GM21576 (cell line): ENCODE data around the gene FTCD.
"Not testable (repeated sequence)": the region's sequence is repeated elsewhere in the genome, so short reads cannot be mapped to it uniquely, and the experiment has no call there.

Experiments
- ATAC-seq: cut with Tn5 transposase; IDR thresholded peaks from one replicate; pipeline ENCODE4 v1.9.1; 2021; ENCODE audit warnings: mild to moderate bottlenecking, moderate library complexity; ENCODE audit not compliant: unreplicated experiment

FTCD gene

DNA sequence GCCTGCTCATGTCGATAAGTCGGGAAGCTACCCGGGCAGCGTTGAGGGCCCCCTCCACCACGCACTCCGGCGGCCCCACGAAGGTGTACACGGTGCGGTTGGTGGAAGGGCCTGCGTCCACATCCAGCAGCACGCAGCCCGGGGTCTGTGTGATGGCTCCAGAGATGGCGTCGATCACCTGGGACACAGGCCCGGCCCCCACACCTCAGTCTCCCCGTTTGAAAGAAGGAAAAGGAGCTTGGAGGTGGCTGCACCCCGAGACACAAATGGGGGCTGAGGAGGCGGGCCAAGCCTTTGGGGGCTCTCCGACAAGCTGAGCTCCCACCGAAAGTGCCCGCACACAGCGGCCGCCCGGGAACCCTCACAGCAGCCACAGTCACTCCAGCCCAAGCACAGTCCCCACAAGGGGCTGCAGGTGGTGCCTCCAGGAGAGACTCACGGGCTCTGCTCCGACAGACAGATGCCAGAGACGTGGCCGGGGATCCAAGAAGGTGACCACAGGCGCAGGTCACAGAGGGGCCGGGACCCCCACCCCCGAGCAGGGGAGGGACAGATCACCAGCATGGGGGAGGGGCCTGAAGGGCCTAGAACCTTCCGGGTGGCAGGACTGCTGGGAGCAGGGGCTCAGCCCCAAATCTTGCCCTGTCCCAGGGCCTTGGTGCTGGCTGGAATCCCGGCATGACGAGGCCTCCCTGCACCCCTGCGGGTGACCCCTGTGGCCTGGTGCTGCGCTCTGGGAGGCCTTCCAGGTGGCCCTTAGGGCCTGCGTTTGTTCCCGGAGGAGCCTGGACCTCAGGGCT is 1.0 kb downstream of the FTCD start:
- ATAC-seq = no peak

DNA sequence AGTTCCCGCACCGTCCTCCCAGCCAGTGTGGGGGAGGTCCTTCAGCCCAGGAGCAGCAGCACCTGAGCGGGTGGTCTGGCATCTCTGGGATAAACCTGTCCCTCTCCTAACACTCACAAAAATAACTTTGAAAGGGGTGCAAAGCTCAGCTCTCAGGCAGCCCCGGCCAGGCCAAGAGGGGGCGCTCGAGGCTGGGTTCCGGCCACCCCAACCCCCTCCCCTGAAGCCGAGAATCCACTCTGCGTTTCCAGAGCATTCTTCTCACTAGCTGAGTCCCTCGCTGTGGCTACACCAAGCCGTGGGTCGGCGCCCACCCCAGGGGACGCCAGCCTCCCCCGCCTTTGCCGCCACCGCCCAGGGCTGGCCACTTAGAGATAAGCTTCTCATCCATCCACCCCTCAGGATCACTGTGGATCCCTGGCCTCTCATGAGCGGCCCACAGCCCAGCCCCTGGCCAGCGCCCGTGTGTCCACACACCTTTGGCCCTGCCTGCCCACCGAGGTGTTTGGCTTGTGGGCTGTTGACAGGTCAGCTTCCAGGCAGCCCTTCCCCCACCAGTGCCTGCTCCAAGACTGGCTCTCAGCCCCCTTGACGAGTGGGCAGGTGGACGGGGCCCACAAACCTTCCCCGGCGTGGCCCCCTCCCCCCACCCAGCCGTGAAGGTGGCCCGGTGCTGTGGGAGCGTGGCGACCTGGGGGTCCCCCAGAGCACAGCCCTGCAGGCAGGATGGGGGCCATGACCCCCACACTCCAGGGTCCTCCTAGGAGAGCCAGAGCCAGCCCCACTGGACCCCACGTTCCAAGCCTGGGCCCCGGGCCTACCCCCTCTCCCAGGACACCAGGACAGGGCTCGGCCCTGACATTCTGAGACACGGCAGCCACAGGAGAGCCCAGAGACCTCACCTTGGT is 1.9 kb downstream of the FTCD start:
- no peak for ATAC-seq

DNA sequence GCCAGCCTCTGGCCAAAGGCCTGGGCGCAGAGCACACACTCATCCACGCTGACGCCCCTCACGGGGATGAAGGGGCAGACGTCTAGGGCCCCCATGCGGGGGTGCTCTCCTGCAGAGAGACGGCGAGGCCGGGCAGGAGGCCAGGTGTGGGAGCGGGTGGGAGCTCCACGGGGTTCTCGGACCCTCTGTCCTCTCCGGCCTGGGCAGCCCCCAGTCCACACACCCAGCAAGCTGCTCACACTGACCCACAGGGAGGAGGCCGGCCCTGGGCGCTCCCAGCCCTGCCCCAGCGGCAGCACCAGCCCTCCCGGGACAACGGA is 2.5 kb downstream of the FTCD start:
- no peak for ATAC-seq

DNA sequence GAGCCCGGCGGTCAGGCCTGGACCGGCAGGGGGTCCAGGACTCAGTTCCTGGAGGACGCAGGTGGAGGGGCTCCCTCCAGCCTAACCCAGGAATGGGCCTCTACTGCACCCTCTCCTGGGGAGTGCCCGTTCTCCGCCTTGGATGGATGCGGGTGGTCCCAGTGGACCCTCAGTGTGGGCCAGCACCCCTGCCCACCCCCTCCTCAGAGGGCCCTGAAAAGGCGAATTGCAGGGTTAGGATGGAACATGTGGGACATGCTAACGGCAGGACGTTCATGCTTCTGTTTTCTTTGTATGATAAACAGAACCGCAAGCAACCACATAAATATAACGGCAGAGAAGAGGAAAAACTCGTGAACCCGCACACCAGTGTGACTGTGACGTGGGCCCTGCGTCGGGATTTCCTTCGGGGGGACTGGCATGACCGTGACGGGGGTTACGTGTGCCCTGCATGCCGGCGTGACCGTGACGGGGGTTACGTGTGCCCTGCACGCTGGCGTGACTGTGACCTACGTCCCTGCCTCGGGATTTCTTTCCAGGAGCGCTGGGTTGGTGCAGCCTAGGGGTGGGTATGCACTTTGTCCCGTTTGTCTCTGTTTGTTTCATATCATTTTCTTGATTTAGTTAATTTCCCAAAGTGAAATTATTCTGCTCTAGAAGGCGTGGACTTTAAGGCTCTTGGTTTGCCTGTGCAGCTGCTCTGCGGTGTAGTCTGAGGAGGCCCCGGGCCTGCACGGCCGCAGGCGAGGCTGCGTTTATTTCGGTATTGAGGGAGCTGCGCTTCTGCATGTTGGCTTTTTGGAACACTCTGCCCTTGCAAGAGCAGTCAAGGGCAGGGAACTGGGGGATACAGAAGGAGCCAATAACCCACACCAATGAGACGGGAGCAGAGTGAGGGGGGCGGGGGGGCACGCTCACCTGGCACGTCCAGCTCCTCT is 3.1 kb downstream of the FTCD start:
- no peak for ATAC-seq

DNA sequence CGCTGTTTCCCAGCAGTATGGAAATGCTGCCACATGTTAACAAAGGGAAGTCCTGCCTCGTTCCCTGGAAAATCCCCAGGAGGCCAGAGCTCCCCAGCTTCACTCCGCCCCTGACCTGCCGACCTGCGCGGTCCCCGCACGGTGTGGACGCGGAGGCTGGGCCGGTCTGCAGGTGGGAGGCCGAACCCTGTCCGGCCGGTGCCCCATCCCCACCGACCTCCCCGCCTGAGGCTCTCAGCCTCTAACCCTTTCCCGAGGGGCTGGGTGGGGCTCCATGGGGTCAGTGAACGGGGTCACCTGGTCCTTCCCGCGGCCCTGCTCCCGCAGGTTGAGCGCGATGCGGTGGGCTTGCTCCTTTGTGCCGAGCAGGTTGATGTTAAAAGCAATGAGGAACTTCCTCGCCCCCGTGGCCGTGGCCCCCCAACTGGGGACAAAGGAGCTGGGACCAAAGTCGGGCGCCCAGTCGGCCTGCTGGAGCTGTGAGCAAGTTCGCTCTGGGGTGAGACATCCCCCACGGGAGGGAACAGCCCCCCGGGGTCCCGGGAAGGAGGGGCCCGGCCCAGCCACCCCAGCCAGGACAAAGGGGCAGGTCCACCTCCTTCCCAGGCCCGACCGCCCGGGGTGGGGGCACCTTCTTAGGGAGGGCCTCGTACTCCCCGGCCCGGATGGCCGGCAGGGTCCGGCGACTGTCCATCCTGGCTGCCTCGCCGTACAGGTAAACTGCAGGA is 4.0 kb downstream of the FTCD start:
- no peak for ATAC-seq

DNA sequence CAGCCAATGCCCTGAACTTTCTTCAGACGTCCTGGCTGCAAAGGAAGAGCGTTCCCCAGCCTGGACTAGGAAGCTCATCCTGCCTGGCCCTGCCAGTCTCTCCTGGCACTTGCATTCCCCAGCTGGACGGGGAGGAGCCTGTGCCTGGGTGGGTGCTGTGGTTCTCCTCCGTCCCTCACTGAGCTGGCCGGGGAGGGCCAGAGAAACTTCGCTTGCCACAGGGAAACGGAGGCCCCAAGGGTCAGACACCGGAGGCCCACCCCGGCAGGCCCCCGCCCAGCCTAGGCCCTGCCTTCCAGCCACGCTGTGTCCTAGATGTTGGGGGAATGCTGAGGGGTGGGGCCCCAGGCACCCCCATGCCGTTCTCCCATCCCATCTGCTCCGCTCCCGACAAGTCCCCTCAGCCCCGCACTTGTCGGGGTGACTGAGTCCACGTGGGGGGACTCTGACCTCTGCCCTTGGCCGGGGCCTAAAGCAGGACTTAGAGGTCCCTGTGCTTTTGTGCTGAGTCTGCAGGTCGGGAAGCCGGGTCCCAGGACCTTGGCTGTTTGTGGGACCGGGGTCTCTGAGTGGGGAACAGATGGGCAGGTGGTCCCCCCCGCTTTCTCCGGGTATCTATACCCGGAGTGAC is 4.8 kb downstream of the FTCD start:
- no peak for ATAC-seq

DNA sequence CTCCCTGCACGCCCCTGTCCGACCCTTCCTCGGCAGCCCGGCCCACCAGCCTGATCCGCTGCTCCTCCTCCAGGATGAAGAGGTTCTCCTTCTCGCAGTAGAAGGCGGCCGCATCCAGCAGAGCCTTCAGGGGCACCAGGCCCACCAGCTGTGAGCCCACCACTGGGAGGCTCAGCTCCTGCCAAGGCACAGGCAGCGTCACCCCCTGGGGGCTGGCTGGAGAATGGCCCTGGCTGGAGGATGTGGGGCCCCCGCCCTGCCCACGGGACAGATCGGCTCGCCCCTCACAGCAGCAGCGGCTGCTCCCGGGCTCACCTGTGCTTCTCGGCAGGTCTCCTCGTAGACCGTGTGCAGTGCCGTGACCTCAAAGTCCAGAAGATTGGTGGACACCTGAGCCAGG is 5.3 kb downstream of the FTCD start:
- ATAC-seq = no peak

DNA sequence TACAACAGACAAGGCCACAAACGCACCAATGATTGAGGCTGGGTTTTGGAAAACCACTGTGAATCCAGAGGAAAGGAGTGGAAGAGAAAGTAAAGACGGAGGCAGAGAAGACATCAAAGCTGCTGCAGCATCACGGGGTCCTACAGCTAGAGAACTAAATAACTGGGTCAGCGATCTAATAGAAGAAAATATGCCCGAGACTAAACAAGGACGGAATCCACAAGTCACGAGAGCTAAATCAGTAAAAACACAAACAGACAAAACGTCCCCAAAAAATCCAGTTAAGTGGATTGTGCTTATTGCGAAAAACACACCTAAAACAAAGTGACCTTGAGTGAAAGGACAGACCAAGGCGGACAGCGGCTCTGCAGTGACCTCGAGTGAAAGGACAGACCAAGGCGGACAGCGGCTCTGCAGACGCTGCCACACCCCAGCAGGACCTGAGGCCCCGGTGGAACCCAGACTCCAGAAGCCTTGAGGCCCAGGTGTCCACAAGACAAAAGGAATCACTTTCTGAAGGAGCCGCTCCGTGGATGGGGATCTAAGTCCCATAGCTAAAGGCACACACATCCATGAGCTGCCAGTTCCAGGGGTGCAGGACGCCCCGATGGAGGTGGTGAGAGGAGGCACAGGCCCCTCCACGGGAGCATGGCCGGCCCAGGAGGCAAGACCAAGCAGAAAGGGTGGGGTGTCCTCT is 6.0 kb downstream of the FTCD start:
- no peak for ATAC-seq

DNA sequence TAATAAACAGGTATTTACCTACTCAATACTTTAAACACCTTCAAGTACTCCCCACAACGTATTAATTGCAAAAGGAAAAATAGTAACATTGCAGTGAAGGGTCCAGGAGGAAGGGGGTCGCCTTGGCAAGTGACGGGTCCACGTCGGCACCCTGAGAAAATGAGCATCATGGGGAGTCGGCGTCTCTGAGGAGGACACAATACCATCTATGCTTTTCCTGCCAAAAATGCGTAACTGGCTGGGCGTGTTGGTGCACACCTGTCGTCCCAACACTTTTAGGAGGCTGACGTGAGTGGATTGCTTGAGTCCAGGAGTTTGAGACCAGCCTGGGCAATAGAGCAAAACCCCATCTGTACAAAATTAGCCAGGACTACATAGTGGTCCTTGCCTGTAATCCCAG is 7.3 kb downstream of the FTCD start:
- ATAC-seq = no peak

DNA sequence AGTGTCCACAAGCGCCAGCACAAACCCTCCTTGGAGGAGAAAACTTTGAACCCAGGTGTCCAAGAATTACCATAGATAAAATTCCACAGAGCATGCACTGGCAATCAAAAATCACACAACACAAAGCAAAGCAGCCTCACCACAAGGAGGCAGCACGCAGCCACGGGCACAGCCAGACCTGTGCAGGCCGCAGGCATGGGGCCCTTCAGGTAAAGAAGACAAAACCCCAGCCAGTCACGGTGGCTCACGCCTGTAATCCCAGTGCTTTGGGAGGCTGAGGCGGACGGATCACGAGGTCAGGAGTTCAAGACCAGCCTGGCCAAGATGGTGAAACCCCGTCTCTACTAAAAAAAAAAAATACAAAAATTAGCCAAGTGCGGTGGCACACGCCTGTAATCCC is 8.0 kb downstream of the FTCD start:
- ATAC-seq = not testable (repeated sequence)

DNA sequence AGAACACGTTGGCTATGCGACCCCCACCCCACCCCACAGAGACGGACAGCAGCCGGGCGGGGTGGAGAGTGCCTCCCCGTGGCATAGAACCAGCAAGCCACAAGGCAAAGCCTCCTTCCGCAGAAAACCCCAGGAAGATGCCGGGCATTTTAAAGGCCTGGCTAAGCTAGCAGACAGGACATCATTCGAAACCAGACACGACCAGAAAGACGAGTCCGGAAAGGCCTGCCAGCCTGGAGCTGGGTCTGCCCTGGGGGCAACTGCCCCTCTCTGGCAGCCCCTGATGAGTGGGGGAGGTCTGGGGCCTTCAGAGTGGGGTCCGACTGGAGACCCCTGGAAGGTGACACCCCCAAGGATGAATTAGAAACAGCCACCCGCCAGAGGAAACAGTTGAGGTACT is 8.5 kb downstream of the FTCD start:
- ATAC-seq = no peak

DNA sequence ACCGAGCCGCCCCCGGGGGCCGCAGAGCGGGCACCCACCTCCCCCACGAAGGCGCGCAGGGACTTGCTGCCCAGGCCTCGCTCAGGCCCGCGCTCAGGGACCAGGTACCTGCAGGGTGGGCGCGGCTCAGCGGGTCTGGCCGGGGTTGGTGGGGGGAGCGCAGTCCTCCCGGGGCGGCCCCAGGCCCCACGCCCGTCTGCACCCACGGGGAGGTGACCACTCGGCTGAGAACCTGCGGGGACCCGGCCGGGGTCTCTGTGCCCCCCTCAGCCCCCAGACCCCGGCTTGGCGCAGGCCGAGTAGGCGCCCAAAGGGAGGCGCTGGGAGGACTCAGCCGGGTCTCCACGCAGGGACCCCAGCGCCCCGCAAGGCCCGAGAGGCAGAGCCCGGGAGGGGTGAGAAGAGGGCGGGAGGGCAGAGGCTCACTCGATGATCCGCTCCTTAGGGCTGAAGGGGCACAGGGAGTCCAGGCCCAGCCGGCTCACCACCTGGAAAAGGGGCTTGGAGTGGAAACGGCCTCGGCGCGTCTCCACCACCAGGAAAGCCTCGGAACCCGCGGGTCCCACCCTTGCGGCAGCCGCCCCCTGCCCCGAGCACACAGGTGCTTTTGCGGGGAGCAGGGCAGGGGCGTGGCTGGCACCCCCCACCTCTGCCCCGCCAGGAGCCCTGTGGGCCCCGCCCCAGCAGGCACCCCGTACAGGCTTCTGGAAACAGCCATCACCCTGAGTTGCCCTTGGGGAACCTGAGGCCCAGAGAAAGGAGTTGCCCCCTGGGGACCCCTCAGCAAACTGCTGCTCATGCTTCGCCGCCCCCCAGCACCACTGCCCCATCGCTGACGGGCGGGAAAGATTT is 9.3 kb downstream of the FTCD start:
- ATAC-seq = no peak

DNA sequence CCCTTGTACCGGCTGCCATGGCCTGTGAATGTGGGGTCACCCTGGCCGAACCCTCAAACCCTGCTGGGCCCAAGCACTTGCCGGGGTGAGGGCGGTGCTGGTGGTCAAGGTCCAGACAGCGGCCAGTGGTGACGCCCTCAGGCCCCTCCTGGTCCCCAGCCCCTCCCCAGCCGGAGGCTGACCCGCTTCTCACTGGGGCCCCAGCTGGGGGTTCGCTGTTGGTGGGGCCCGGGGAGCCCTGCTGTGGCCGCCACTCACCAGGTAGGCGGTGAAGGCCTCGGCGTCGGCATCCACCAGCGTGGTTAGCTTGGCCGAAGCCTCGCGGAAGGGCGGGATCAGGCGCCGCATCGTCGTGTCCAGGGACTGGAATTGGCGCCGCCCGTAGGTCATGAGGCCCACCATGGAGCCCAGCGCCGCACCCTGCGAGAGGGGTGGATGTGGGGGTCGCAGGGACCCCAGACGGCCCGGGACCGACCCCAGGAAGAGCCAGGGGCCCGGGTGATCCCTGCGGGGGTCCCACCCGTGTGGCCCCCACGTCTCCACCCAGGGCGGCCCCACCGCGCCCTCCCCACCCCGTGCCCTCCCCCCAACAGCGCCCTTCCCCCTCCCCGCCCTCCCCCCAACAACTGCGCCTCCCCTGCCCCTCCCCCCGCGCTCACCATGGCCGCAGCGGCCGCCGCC is 10.1 kb downstream of the FTCD start:
- no peak for ATAC-seq

DNA sequence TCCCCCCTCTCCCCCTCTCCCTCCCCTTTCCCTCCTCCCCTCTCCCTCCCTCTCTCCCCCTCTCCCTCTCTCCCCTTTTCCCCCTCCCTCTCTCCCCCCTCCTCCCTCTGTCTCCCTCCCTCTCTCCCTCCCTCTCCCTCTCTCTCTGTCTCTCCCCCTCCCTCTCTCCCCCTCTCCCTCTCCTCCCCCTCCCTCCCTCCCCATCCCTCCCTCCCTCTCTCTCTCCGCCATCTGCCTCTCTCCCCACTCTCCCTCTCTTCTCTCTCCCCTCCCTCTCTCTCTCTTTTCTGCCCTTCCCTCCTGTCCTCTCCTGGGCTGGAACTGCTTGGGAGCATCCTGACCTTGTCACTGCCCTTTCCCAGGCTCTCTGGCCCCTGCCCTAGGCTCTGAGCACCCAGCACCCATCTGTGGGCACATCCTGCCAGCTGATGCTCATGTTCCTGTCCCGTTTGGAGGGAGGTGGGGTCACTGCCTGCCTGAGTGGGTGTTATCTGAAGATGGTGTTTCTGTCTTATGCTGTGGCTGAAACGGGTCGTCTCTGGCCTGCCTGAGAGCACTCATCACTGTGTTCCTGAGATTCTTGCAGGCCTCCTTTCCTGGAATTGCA is 10.8 kb downstream of the FTCD start:
- no peak for ATAC-seq

DNA sequence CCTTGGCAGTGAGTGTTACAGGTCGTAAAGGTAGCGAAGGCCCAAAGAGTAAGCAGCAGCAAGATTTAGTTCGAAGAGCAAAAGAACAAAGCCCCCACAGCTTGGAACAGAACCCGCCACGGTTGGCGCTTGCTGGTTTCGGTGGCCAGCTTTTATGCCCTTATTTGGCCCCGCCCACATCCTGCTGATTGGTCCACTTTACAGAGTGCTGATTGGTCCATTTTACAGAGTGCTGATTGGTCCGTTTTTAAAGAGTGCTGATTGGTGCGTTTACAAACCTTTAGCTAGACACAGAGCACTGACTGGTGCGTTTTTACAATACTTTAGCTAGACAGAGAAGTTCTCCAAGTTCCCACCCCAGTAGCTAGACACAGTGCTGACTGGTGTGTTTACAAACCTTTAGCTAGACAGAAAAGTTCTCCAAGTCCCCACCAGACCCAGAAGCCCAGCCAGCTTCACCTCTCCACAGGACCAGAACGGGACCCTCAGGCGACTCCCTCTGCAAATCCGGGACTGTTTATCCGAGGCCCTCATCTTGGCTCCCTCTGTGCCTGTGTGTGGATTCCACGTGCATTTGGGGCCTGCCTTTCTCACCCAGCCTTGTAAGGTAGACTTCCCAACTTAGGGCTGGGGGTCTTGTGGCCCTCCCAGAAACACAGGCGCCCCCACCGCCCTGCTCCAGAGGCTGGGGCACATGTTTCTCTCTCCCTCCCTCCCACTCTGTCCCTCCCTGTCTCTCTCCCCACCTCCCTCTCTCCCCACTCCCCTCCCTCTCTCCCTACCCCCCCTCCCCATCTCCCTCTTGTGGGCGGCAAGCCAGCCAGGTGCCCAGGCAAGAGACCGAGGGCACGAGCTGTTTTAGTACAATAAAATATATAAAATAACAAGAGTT is 12.6 kb downstream of the FTCD start:
- no peak for ATAC-seq

DNA sequence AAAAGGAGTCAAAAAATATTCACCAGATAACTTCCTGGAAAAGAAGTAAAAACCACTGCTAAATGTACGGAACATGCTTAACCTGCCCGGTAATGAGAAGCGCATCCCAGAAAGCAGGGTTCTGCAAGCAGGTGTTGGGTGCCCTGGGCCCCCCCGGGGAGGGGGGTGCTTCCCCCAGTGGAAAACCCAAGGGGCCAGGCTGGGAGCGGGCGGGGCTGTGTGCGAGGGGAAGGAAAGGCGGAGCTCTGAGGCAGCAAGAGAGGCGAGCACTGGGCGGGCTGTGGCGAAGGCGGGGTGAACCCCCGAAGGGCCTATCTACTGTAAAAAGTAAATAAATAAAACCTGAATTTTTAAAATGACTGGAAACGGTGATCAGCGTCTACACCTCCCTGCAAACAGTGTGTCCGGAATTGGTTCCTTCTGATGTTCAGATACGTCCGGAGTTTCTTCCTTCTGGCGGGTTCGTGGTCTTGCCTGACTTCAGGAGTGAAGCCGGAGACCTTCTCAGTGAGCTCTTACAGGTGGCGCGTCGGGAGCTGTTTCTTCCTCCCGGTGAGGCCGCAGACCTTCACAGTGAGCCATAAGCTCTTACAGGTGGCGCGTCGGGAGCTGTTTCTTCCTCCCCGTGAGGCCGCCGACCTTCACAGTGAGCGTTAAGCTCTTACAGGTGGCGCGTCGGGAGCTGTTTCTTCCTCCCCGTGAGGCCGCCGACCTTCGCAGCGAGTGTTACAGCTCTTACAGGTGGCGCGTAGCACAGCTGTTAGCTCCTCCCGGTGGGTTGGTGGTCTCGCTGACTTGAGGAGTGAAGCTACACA is 13.4 kb downstream of the FTCD start:
- no peak for ATAC-seq
